Measurements from ENCODE around the gene IL31.
A peak's percentile ranks its signal among the peaks of the same experiment; 100 is the strongest.

IL31 gene

DNA sequence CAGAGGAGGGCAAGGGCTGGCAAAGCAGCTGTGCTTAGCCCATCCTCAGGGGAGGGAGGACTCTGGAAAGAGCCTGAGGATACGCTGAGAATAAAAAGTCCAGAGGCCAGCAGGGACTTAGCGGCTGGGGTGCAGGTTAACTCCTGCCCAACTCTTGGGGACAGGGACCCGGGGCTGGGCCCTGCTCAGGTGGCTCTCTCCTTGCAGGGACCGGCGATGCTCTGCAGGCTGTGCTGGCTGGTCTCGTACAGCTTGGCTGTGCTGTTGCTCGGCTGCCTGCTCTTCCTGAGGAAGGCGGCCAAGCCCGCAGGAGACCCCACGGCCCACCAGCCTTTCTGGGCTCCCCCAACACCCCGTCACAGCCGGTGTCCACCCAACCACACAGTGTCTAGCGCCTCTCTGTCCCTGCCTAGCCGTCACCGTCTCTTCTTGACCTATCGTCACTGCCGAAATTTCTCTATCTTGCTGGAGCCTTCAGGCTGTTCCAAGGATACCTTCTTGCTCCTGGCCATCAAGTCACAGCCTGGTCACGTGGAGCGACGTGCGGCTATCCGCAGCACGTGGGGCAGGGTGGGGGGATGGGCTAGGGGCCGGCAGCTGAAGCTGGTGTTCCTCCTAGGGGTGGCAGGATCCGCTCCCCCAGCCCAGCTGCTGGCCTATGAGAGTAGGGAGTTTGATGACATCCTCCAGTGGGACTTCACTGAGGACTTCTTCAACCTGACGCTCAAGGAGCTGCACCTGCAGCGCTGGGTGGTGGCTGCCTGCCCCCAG, 32.3 kb upstream of the IL31 start:
- no peaks in the 10 kb centered on the region for H3K9me3 ChIP-seq (ENCODE audit: insufficient read depth, low read length)
- no peaks in the 10 kb centered on the region for H3K27me3 ChIP-seq (ENCODE audit: low read length)
- no peak overlapping the region for H2AFZ ChIP-seq (ENCODE audit: low read depth, low read length, severe bottlenecking)
- H3K27ac ChIP-seq (ENCODE audit: low read depth, low read length) = no peak overlapping the region
- H3K4me2 ChIP-seq (ENCODE audit: low read depth, low read length, poor library complexity, severe bottlenecking) = no peak overlapping the region
- TF ChIP-seq, protein P1, sequence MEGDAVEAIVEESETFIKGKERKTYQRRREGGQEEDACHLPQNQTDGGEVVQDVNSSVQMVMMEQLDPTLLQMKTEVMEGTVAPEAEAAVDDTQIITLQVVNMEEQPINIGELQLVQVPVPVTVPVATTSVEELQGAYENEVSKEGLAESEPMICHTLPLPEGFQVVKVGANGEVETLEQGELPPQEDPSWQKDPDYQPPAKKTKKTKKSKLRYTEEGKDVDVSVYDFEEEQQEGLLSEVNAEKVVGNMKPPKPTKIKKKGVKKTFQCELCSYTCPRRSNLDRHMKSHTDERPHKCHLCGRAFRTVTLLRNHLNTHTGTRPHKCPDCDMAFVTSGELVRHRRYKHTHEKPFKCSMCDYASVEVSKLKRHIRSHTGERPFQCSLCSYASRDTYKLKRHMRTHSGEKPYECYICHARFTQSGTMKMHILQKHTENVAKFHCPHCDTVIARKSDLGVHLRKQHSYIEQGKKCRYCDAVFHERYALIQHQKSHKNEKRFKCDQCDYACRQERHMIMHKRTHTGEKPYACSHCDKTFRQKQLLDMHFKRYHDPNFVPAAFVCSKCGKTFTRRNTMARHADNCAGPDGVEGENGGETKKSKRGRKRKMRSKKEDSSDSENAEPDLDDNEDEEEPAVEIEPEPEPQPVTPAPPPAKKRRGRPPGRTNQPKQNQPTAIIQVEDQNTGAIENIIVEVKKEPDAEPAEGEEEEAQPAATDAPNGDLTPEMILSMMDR (IDR thresholded peaks at IDR 0.05; ENCODE audit: insufficient read depth, low read length, poor library complexity, severe bottlenecking) = no peak
- TF ChIP-seq EZH2phosphoT487 (conservative IDR thresholded peaks at IDR 0.05; ENCODE audit: low read length) = no peak
- no peak overlapping the region for H3K9ac ChIP-seq (ENCODE audit: low read length)
- H3K36me3 ChIP-seq (ENCODE audit: low read length) = peaks cover 9% of the 10 kb centered on the region; the same call in 1 of the 2 replicates
- H3F3A ChIP-seq (ENCODE audit: insufficient read depth) = no peaks in the 10 kb centered on the region; the same call in 1 of the 2 replicates
- no peaks in the 10 kb centered on the region for H4K20me1 ChIP-seq (ENCODE audit: low read depth, low read length)
- no peaks in the 10 kb centered on the region for H3K9me2 ChIP-seq (replicated peaks; ENCODE audit: insufficient read depth, low read length)
- no peak overlapping the region for H3K4me3 ChIP-seq (ENCODE audit: insufficient read depth, low read length, poor library complexity, severe bottlenecking)
- H3K79me2 ChIP-seq (ENCODE audit: insufficient read depth, low read length) = no peaks in the 10 kb centered on the region

DNA sequence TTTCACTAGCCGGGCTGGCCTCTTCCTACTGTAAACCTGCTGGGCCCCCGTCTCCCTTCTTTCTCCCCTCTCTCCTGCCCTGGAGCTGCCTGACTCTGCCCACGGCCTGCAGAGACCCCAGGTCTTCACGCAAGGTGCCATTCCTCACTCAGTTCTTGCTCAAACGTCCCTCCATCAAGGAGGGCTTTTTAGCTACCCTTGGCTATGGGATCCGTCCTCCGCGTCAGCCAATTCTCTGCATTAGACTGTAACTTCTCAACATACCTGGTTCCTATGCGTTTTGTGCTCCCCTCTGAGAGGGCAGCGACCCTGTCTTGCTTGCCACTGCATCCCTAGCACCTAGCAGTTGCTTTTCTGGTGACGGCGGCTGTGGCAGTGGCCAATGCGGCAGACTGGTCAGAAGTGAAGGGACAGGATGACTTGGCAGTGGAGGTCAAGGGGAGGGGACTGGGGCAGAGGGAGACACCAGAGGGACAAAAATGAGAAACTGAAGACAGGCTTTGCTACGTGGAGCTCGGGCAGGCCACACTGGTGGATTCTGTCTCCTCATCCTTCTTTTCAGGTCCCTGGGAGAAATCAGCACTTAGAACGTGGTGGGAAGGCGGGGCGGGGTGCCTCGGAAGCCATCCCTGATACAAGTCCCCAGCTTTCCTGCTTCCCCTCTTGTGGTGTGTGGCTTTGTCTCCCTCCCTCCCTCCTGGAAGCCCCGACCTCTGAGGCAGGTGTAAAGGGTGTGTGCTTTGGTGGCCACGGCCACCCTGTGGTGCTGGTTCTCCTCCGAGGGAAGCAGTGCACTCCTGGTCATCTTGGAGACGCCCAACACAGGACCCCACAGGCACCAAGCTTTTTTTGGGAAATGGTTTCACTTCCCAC, 31.3 kb upstream of the IL31 start:
- Histone ChIP-seq H3K4me3 (ENCODE audit: insufficient read depth, low read length, poor library complexity, severe bottlenecking) (no peak overlapping the region), H3K9ac (ENCODE audit: low read length) (no peak overlapping the region), H3F3A (ENCODE audit: insufficient read depth) (no peaks in the 10 kb centered on the region; the same call in 1 of the 2 replicates), H2AFZ (ENCODE audit: low read depth, low read length, severe bottlenecking) (no peak overlapping the region), H3K27ac (ENCODE audit: low read depth, low read length) (no peak overlapping the region), H3K4me2 (ENCODE audit: low read depth, low read length, poor library complexity, severe bottlenecking) (no peak overlapping the region), H3K9me3 (ENCODE audit: insufficient read depth, low read length) (no peaks in the 10 kb centered on the region), H3K79me2 (ENCODE audit: insufficient read depth, low read length) (no peaks in the 10 kb centered on the region), H4K20me1 (ENCODE audit: low read depth, low read length) (no peaks in the 10 kb centered on the region), H3K9me2 (replicated peaks; ENCODE audit: insufficient read depth, low read length) (no peaks in the 10 kb centered on the region), H3K27me3 (ENCODE audit: low read length) (no peaks in the 10 kb centered on the region), H3K36me3 (ENCODE audit: low read length) (peaks cover 9% of the 10 kb centered on the region; the same call in 1 of the 2 replicates)
- TF ChIP-seq, protein P1 (IDR thresholded peaks at IDR 0.05; ENCODE audit: insufficient read depth, low read length, poor library complexity, severe bottlenecking) = no peak
- no peak for TF ChIP-seq EZH2phosphoT487 (conservative IDR thresholded peaks at IDR 0.05; ENCODE audit: low read length)

DNA sequence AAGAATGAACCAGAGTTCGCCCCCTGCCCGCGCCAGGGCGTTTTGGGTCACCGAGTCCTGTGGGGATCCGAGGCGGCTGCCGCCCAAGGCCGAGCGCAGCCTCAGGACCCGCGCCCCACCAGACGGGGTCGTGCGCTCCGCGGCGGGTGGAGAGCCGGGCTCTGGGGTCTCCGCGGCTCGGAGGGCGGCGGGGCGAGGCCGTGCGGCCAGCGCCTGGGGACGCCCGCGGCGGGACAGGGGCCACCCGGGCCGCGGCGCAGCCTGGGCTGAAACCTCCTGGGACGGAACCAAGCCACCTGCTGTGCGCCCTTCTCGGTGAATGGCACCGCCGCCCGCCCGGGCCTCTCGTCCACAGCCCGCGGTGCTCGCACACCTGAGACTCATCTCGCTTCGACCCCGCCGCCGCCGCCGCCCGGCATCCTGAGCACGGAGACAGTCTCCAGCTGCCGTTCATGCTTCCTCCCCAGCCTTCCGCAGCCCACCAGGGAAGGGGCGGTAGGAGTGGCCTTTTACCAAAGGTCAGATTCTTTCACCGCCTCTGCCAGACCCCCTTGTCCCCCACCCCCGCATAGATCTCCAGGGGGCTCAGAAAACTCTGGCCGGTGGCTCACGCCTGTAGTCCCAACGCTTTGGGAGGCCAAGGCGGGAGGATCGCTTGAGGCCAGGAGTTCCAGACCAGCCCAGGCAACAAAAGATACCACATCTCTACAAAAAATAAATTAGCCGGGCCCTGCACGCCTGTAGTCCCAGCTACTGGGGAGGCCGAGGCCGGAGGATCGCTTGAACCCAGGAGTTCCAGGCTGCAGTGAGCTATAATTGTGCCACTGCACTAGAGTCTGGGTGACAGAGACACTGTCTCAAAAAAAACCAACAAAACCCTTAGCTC, 30.4 kb upstream of the IL31 start:
- no peak overlapping the region for H3K4me3 ChIP-seq (ENCODE audit: insufficient read depth, low read length, poor library complexity, severe bottlenecking)
- H3K79me2 ChIP-seq (ENCODE audit: insufficient read depth, low read length) = no peaks in the 10 kb centered on the region
- H3K27ac ChIP-seq (ENCODE audit: low read depth, low read length) = no peak overlapping the region
- no peaks in the 10 kb centered on the region for H3K27me3 ChIP-seq (ENCODE audit: low read length)
- H3K4me2 ChIP-seq (ENCODE audit: low read depth, low read length, poor library complexity, severe bottlenecking) = peak overlapping the region; percentile 75
- no peak overlapping the region for H2AFZ ChIP-seq (ENCODE audit: low read depth, low read length, severe bottlenecking)
- 0 out of 2 replicates have a peak, but pooled peaks cover 4% of the 10 kb centered on the region for H3K36me3 ChIP-seq (ENCODE audit: low read length)
- no peaks in the 10 kb centered on the region for H4K20me1 ChIP-seq (ENCODE audit: low read depth, low read length)
- no peaks in the 10 kb centered on the region for H3K9me2 ChIP-seq (replicated peaks; ENCODE audit: insufficient read depth, low read length)
- H3F3A ChIP-seq (ENCODE audit: insufficient read depth) = no peaks in the 10 kb centered on the region; the same call in 1 of the 2 replicates
- H3K9me3 ChIP-seq (ENCODE audit: insufficient read depth, low read length) = no peaks in the 10 kb centered on the region
- H3K9ac ChIP-seq (ENCODE audit: low read length) = 0 out of 2 replicates have a peak overlapping the region, but pooled peaks have one; percentile 44
- no peak for TF ChIP-seq EZH2phosphoT487 (conservative IDR thresholded peaks at IDR 0.05; ENCODE audit: low read length)
- TF ChIP-seq, protein P1 (IDR thresholded peaks at IDR 0.05; ENCODE audit: insufficient read depth, low read length, poor library complexity, severe bottlenecking) = no peak
